Stomach smooth muscle (tissue), 2 donors: ENCODE data around the gene LCE5A.

Source experiments
- H3K27ac ChIP-seq: one replicate; pipeline ENCODE4 v1.7.0; 2013; ENCODE audit warnings: mild to moderate bottlenecking, low read length, inconsistent platforms
- H3K27me3 ChIP-seq, 2 donors: one replicate each; pipeline ENCODE4 v1.7.0; 2013; ENCODE audit warnings: low read length in 2 of 2; ENCODE audit not compliant: insufficient read depth in 2 of 2, control insufficient read depth in 1 of 2
- H3K36me3 ChIP-seq, 2 donors: one replicate each; pipeline ENCODE4 v1.7.0; 2013; ENCODE audit warnings: low read length in 2 of 2; ENCODE audit not compliant: control insufficient read depth in 2 of 2, insufficient read depth in 2 of 2
- H3K4me1 ChIP-seq: one replicate; pipeline ENCODE4 v1.7.0; 2013; ENCODE audit warnings: low read length; ENCODE audit not compliant: control insufficient read depth, insufficient read depth
- H3K4me3 ChIP-seq, 2 donors: one replicate each; pipeline ENCODE4 v1.7.0; 2013; ENCODE audit warnings: low read length in 2 of 2
- H3K9ac ChIP-seq, 2 donors: one replicate each; pipeline ENCODE4 v1.7.0; 2013; ENCODE audit warnings: low read length in 2 of 2, mild to moderate bottlenecking in 1 of 2
- H3K9me3 ChIP-seq, 2 donors: one replicate each; pipeline ENCODE4 v1.7.0; 2013; ENCODE audit warnings: low read length in 2 of 2; ENCODE audit not compliant: control insufficient read depth in 2 of 2
- donor health status: healthy.
- donor health status: Pancreatic carcinoma.

The LCE5A gene

GRCh38 chr1:152495066-152495675 lies 15.4 kb upstream of the LCE5A start:
- Histone ChIP-seq H3K4me3 (no peak overlapping the region), H3K9me3 (no peaks in the 10 kb centered on the region), H3K36me3 (no peaks in the 10 kb centered on the region), H3K9ac (no peak overlapping the region), H3K27me3 (peaks cover 0 to 6% of the 10 kb centered on the region in 2 donors), H3K27ac (no peak overlapping the region), H3K4me1 (no peaks in the 10 kb centered on the region)

- Histone ChIP-seq H3K4me3 (no peak overlapping the region), H3K27ac (no peak overlapping the region), H3K4me1 (no peaks in the 10 kb centered on the region)
Observed at GRCh38 chr1:152497273-152497672, 13.3 kb upstream of the LCE5A start.

GRCh38 chr1:152501704-152502103 lies 8.9 kb upstream of the LCE5A start:
- no peaks in the 10 kb centered on the region for H3K9me3 ChIP-seq
- no peaks in the 10 kb centered on the region for H3K4me1 ChIP-seq
- no peak overlapping the region for H3K27ac ChIP-seq
- H3K9ac ChIP-seq, result no peak overlapping the region
- no peak overlapping the region for H3K4me3 ChIP-seq
- peaks cover 0 to 6% of the 10 kb centered on the region in 2 donors for H3K27me3 ChIP-seq
- no peaks in the 10 kb centered on the region for H3K36me3 ChIP-seq

More at GRCh38 chr1:152497273-152497672, 13.3 kb upstream of the LCE5A start:
- H3K9me3 ChIP-seq, result no peaks in the 10 kb centered on the region
- no peak overlapping the region for H3K9ac ChIP-seq
- peaks cover 0 to 6% of the 10 kb centered on the region in 2 donors for H3K27me3 ChIP-seq
- no peaks in the 10 kb centered on the region for H3K36me3 ChIP-seq

- Histone ChIP-seq H3K27ac (no peak overlapping the region), H3K36me3 (no peaks in the 10 kb centered on the region), H3K9ac (no peak overlapping the region), H3K4me3 (no peak overlapping the region), H3K4me1 (no peaks in the 10 kb centered on the region), H3K27me3 (peaks cover 0 to 9% of the 10 kb centered on the region in 2 donors), H3K9me3 (no peaks in the 10 kb centered on the region)
Observed at GRCh38 chr1:152502496-152503180, 8.0 kb upstream of the LCE5A start.

GRCh38 chr1:152505083-152505482 lies 5.5 kb upstream of the LCE5A start:
- H3K4me1 ChIP-seq, result no peaks in the 10 kb centered on the region
- H3K36me3 ChIP-seq, result no peaks in the 10 kb centered on the region
- no peak overlapping the region for H3K27ac ChIP-seq
- H3K9ac ChIP-seq, result no peak overlapping the region
- H3K4me3 ChIP-seq, result no peak overlapping the region
- H3K27me3 ChIP-seq, result peaks cover 0 to 3% of the 10 kb centered on the region in 2 donors
- H3K9me3 ChIP-seq, result no peaks in the 10 kb centered on the region

- H3K36me3 ChIP-seq, result no peaks in the 10 kb centered on the region
- H3K4me3 ChIP-seq, result no peak overlapping the region
- no peak overlapping the region for H3K27ac ChIP-seq
- no peaks in the 10 kb centered on the region for H3K4me1 ChIP-seq
- peaks cover 11 to 12% of the 10 kb centered on the region in 2 donors for H3K27me3 ChIP-seq
- no peak overlapping the region for H3K9ac ChIP-seq
- H3K9me3 ChIP-seq, result no peaks in the 10 kb centered on the region
Observed at GRCh38 chr1:152506899-152507498, 3.6 kb upstream of the LCE5A start.

- H3K4me1 ChIP-seq, result no peaks in the 10 kb centered on the region
- no peaks in the 10 kb centered on the region for H3K36me3 ChIP-seq
- peaks cover 37 to 42% of the 10 kb centered on the region in 2 donors for H3K27me3 ChIP-seq
- H3K9ac ChIP-seq, result no peak overlapping the region
- no peaks in the 10 kb centered on the region for H3K9me3 ChIP-seq
- H3K27ac ChIP-seq, result no peak overlapping the region
- H3K4me3 ChIP-seq, result no peak overlapping the region
Observed at GRCh38 chr1:152511596-152511995, 993 bp downstream of the LCE5A start.

GRCh38 chr1:152513081-152513480 lies 2.5 kb downstream of the LCE5A start:
- H3K9me3 ChIP-seq, result no peaks in the 10 kb centered on the region
- H3K36me3 ChIP-seq, result no peaks in the 10 kb centered on the region
- no peak overlapping the region for H3K4me3 ChIP-seq
- H3K27ac ChIP-seq, result no peak overlapping the region
- H3K27me3 ChIP-seq, result peaks cover 38 to 42% of the 10 kb centered on the region in 2 donors
- H3K9ac ChIP-seq, result no peak overlapping the region
- H3K4me1 ChIP-seq, result no peaks in the 10 kb centered on the region

- no peak overlapping the region for H3K27ac ChIP-seq
- H3K9ac ChIP-seq, result no peak overlapping the region
- no peaks in the 10 kb centered on the region for H3K36me3 ChIP-seq
- H3K27me3 ChIP-seq, result peaks cover 42 to 43% of the 10 kb centered on the region in 2 donors
- peak overlapping the region in 1 of 2 donors; percentile 40 for H3K4me3 ChIP-seq
- H3K9me3 ChIP-seq, result peaks cover 0 to 2% of the 10 kb centered on the region in 2 donors
- no peaks in the 10 kb centered on the region for H3K4me1 ChIP-seq
Observed at GRCh38 chr1:152514715-152515433, 4.3 kb downstream of the LCE5A start.

- no peak overlapping the region for H3K27ac ChIP-seq
- no peaks in the 10 kb centered on the region for H3K4me1 ChIP-seq
- H3K9ac ChIP-seq, result no peak overlapping the region
- peaks cover 41 to 43% of the 10 kb centered on the region in 2 donors for H3K27me3 ChIP-seq
- H3K9me3 ChIP-seq, result peaks cover 0 to 2% of the 10 kb centered on the region in 2 donors
- peak overlapping the region; percentile 20 to 40 for H3K4me3 ChIP-seq
- no peaks in the 10 kb centered on the region for H3K36me3 ChIP-seq
Observed at GRCh38 chr1:152515434-152515783, 4.8 kb downstream of the LCE5A start.
